HG03135 (cell line): ENCODE data around the gene PROZ.

Experiments
- ATAC-seq: cut with Tn5 transposase; IDR thresholded peaks from one replicate; pipeline ENCODE4 v1.9.1; 2021; ENCODE audit warnings: mild to moderate bottlenecking, moderate library complexity; ENCODE audit not compliant: unreplicated experiment

Gene PROZ

GRCh38 chr13:113171250-113172125 lies 13.0 kb downstream of the PROZ start:
- no peak for ATAC-seq

DNA sequence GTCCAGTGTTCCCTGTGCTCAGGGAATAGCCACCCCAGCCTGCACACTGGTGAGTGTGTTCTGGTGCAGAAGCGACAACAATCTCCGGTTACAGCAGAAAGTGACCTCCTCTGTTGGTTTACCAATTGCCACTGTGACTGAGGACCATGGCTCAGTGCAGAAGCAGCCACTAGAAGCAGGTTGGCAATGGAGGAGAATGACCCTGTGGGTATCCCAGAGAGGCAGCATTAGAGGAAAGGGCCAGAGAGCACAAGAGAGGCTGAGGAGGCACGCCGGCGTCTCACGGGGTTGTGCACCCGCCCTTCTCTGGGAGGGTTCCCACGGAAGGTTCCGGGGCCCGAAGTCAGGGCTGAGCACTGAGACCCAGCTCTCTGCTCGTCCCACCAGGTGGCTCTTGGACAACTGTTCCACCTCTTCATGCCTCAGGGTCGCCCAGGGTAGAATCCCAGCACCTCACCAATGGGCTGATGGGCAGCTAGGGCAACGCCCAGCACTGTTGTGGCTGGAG lies 14.0 kb downstream of the PROZ start:
- ATAC-seq, result no peak

DNA sequence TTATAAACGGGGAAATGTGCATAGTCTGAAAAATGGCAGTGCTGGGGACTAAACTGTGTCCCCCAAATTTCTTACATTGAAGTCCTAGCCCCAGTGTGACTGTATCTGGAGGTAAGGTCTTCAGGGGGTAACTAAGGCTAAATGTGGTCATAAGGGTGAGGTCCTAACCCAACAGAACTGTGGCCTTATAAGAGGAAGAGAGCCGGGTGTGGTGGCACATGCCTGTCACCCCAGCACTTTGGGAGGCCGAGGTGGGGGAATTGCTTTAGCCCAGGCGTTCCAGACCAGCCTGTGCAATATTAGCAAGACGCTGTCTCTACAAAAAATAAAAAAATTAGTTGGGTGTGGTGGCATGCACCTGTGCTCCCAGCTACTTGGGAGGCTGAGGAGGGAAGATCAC lies 17.8 kb downstream of the PROZ start:
- ATAC-seq, result no peak

GRCh38 chr13:113176822-113177221 lies 18.4 kb downstream of the PROZ start:
- ATAC-seq, result no peak

DNA sequence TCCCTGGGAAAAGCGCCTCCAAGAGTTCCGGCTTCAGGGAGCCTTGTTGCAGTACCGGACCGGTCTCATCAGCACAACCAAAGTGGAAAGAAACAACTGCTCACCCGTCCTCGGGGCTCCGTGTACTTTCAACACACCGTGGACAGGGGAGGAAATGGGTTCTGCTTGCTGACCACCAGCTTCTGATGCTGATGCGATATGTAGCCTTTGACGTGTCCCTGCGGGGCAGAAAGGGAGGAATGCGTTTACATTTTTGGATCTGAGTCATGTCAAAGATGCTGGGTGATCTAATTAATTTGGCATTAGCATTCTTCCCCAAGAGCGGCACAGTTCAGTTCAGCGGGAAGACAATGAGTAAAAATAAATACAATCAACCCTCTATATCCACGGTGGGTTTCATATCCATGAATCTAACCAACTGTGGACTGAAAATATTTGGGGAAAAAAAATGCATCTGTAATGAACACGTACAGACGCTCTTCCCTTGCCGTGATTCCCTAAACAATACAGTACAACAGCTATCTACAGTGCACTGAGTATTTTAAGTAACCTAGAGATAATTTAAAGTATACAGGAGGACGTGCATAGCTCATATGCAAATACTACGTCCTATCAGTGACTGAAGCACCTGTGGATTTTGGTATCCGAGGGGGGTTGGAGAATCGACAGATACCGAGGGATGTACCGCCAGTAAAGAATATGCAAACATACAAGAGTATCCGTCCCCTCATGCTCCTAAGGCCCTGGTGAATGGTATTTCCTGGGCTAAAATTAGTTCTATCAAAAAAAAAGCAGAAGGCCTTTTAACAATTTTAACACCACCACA lies 19.8 kb downstream of the PROZ start:
- ATAC-seq, result no peak

DNA sequence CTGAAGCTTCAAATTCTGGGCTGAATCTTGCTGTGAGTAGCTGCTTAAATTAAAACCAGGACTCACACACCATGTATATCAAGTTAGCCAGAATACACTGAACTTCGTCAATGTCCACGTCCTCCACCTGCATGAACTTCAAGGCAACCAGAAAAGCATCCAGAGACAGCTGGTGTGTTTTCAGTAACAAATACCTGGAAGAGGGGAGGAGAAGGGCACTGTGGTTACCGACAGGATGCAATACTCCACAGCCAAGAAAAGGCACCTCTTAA lies 20.4 kb downstream of the PROZ start:
- no peak for ATAC-seq

GRCh38 chr13:113179374-113180230 lies 21.2 kb downstream of the PROZ start:
- no peak for ATAC-seq

- no peak for ATAC-seq
Observed at GRCh38 chr13:113182046-113182445, 23.6 kb downstream of the PROZ start.

DNA sequence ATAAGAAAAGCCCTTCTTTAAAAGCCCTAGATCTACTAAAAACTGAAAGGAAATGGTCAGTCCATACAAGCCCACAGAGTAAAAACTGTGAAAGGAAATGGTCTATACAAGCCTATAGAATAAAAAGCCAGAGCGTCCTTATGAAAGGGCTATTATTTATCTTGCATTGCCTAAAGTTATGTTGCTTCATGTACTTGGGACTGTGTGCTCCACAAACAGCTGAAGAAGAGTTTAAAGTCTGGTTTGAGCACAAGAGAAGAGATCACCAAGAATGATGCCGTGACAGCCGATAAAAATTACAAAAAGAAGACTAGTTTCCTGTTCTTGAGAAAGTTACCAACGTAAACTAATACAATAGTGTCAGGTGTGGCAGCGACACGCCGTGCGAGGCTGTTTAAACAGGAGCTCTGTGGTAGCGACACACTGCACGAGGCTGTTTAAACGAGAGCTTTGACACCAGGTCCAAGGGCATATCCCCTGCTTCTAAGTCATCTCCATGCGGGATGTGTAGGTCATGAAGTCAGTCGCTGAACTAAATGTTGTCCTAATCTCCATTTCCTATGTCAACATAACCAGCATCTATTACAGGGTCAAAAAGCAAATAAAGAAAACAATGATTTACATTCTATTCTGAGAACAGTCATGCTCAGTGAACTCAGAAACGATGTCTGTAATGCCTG lies 25.1 kb downstream of the PROZ start:
- no peak for ATAC-seq

DNA sequence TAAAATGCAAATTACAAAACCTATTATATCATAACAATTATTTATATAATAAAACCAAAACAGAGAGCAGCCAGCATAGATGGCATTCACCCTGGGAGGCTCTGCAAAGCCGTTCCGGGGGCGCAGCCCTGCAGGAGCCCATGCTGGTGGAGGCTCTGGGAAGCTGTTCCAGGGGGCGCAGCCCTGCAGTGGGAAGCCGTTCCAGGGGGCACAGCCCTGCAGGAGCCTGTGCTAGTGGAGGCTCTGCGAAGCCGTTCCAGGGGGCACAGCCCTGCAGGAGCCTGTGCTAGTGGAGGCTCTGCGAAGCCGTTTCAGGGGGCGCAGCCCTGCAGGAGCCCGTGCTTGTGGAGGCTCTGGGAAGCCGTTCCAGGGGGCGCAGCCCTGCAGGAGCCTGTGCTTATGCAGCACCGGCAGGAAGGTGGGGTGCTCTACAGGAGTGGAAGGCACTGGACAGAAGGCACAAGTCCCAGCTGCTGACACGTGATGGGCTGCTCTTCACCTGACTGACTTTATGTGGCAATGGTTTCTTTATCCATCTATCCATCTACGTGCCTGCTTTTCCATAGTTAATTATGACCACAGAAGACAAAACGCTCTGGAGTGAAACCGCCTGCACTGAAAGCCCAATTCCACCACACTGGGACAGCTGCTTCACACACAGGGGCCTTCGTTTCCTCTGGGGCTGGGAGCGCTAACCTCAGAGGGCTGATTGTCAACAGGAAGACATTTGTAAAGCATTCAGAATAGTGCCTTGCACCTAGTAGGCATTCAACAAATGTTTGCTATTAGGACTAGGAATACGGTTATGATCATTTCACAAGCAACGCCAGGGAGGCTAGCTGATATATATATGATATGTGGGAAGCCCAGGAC lies 26.4 kb downstream of the PROZ start:
- ATAC-seq, result no peak

GRCh38 chr13:113186061-113186900 lies 27.8 kb downstream of the PROZ start:
- peak; percentile 86 for ATAC-seq

DNA sequence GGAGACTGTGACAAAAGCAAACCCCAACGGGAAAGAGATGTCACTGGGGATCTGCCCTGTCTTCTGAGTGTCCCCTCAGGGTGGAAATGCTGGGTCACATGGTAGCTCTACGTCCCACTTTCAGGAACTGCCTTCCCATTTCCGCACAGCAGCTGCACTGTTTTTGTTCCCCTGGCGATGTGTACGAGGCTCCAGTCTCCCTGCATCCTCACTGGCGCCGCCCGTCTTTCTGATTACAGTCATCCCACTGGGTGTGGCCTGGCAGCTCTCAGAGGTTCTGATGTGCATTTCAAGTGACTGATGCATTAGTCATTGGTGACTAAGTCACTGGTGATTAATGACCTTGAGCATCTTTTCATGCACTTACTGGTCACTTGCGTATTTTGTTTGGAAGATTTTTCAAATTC lies 28.8 kb downstream of the PROZ start:
- ATAC-seq, result no peak

DNA sequence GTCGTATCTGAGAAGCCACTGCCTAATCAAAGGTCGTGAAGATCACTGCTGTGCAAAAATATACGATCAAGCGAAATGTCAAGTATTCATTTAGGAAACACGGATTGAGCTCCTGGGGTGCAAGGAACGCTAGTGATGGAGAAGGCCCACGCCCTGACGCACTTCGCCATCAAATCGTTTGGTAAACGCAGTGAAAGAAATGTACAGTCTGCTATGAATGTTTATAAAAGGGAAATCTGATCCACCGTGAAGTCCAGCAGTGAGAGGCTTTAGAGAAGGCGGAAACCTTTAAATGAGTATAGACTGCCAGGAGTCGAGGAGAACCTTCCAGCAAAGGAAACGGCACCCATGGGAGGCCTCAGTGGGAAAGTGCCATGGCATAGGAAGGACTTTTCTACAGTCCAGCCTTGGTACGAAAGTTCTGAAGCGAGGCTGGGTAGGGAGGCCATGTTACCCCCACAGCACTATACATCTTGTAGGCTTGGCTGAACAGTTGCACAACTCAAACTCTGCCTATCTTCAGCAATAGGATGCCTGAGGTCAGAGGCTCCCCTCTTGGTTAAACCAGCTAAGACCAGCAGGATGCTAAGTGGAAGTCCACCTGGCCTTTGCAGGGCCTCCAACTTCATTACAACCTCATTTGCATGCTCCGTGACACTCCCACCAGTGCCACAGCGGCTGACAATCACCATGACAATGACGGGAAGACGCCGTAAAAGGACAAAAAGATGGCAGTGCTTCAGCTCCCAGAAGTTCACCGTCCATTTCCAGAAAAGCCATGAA lies 29.6 kb downstream of the PROZ start:
- ATAC-seq, result no peak

- ATAC-seq, result no peak
Observed at GRCh38 chr13:113190181-113190580, 31.7 kb downstream of the PROZ start.

GRCh38 chr13:113192279-113192678 lies 33.8 kb downstream of the PROZ start:
- ATAC-seq, result no peak

DNA sequence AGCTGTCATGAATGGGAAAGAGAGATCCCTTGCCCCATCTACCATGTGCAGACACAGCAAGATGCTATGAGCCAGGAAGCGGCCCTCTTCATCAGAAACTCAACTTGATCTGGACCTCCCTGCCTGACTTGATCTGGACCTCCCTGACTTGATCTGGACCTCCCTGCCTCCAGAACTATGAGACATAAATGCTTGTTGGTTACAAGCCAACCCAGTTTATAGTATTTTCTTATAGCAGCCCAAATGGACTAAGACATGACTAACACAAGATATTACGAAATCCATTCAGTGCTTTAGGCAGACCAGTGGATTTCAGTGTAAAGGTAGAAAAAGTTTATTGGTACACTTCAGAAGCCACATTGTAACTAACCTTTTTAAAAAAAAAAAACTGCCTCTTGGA lies 34.5 kb downstream of the PROZ start:
- no peak for ATAC-seq

DNA sequence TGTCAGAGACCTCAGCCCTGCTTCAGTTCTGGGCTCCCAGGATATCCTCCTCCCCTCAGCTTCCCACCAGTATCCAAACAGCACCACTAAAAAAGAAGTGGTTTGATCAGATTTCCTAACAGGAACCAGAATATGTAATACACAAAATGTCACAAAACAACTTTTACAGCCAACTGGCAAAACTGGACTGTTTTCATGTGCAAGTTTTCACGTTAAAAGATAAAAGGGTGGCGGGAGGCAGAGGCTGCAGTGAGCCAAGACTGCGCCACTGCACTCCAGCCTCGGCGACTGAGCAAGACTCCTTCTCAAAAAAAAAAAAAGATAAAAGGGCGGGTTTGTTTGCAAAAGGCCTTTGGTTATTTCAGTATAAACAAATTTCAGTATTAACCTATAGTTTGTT lies 36.9 kb downstream of the PROZ start:
- no peak for ATAC-seq
